ENCODE results near the gene RGS11.
"Not testable (repeated sequence)": the region's sequence is repeated elsewhere in the genome, so short reads cannot be mapped to it uniquely, and the experiment has no call there.

Gene RGS11

GRCh38 chr16:264440-264951, 11.2 kb downstream of the RGS11 start:
- no peak for DNase-seq

DNA sequence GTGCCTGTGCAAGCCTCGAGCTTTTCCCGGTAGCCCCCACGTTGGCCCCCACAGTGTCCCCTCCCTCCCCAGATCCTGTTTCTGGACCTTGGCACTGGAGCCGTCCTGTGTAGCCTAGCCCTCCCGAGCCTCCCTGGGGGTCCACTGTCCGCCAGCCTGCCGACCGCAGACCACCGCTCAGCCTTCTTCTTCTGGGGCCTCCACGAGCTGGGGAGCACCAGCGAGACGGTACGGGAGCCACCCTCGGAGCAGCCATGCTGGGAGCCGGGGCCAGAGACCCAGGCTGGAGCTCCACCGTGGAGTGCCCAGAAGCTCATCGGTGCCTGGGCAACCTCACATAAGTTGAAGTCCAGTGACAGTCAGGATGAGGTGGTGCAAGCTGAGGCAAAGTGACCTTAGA, 11.8 kb downstream of the RGS11 start:
- DNase-seq, result no peak

DNA sequence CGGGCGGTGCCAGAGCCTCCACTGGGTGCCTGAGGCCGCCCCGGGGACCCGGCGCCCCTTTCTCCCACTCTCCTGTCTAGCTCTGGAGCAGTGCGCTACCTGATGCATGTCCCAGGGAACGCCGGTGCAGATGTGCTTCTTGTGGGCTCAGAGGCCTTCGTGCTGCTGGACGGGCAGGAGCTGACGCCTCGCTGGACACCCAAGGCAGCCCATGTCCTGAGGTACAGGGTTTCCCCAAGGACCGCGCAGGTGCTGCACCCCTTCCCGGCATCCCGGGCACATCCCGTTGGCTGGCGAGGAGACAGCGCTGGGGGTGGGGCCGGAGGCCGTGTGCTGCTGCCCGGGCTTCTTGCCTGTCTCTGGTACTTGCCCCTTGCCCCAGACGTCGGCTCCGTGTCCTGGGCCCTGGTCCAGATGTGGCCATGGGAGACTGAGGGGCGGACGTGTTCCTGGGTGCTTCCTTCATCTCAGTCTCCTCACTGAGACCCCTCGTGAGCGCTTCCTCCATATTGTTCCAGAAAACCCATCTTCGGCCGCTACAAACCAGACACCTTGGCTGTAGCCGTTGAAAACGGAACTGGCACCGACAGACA, 12.5 kb downstream of the RGS11 start:
- no peak for DNase-seq

- no peak for DNase-seq
Measured at GRCh38 chr16:262121-262745, 13.5 kb downstream of the RGS11 start.

GRCh38 chr16:261031-261691, 14.6 kb downstream of the RGS11 start:
- DNase-seq, result no peak

GRCh38 chr16:260326-260725, 15.4 kb downstream of the RGS11 start:
- no peak for DNase-seq

GRCh38 chr16:259814-260253, 15.9 kb downstream of the RGS11 start:
- DNase-seq, result no peak

DNA sequence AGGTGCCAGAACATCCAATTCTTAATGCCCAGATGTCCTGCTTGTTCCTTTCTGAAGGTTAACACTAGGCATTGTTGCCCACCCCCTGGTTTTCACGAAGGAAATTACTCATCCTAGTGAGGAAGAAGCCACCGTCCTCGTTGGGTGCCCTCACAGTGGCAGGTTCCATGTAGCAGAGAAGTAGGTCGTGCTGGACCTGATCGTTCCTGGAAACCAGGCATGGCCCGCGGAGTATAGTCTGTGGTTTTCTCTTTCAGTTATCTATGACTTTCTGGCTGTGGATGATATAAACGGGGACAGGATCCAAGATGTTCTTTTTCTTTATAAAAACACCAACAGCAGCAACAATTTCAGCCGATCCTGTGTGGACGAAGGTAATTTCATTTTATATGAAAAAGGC, 16.5 kb downstream of the RGS11 start:
- no peak for DNase-seq

DNA sequence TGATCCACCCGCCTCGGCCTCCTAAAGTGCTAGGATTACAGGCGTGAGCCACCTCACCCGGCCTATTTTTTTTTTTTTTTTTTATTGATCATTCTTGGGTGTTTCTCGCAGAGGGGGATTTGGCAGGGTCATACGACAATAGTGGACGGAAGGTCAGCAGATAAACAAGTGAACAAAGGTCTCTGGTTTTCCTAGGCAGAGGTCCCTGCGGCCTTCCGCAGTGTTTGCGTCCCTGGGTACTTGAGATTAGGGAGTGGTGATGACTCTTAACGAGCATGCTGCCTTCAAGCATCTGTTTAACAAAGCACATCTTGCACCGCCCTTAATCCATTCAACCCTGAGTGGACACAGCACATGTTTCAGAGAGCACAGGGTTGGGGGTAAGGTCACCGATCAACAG, 17.7 kb downstream of the RGS11 start:
- not testable (repeated sequence) for DNase-seq

- no peak for DNase-seq
Measured at GRCh38 chr16:255183-255582, 20.6 kb downstream of the RGS11 start.

DNA sequence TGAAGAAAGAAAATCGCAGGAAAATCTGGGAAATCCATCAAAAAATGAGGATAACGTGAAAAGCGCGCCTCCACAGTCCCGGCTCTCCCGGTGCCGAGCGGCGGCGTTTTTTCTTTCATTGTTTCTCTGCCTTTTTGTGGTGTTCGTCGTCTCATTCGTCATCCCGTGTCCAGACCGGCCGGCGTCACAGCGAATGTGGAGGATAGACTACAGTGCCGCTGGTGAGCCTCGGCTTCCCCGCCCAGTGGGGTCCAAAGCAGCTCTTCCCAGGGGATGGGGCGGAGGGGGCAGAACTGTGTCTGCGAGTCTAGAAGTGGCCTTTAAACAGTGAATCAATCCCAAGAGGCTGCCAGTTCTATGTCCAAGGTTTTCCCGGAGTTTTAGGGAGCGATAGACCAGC, 21.3 kb downstream of the RGS11 start:
- no peak for DNase-seq

- no peak for DNase-seq
Measured at GRCh38 chr16:253833-254232, 21.9 kb downstream of the RGS11 start.

DNA sequence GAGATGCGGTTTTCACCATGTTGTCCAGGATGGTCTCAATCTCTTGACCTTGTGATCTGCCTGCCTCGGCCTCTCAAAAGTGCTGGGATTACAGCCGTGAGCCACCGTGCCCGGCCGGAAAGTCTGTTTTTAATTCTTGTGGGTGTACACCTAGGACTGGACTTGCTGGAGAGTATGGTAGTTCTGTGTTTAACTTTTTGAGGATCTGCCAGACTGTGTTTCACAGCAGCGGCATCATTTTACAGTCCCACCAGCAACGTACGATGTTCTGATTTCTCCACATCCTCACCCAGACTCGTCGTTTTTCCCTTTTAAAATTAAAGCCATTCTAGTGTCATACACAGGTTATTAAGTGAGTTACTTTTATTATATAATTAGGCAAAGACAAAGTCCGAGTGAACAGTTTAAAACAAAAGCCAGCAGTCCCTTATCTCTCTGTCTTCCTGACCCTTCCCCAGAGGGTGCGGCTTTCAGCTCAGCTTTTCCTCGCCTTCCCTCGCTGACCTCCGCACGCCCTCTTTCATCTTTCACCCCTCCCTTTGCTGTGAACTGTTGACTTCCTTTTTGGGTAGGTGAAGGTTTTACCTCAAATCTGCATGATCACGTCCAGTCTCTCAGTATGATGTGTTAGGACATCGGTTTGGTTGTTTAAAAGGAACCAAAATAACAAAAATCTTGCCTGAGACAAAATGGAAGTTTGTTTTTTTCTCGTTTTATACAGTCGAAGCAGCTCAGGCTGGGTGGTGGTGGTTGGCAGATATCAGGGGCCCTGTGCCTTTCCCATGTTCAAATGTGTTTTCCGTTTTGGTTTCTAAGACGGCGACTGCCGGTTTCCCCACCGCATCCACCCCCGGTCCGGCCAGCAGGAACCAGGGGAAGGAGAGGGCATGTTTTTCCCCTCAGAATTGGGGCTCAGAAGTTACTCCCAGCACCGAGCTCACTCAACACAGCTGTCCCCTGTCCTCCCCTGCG, 23.1 kb downstream of the RGS11 start:
- DNase-seq, result no peak

- DNase-seq, result no peak
Measured at GRCh38 chr16:249431-249830, 26.3 kb downstream of the RGS11 start.

GRCh38 chr16:247027-247426, 28.7 kb downstream of the RGS11 start:
- no peak for DNase-seq

- DNase-seq, result no peak
Measured at GRCh38 chr16:245105-245504, 30.6 kb downstream of the RGS11 start.

- no peak for DNase-seq
Measured at GRCh38 chr16:243348-243747, 32.4 kb downstream of the RGS11 start.

DNA sequence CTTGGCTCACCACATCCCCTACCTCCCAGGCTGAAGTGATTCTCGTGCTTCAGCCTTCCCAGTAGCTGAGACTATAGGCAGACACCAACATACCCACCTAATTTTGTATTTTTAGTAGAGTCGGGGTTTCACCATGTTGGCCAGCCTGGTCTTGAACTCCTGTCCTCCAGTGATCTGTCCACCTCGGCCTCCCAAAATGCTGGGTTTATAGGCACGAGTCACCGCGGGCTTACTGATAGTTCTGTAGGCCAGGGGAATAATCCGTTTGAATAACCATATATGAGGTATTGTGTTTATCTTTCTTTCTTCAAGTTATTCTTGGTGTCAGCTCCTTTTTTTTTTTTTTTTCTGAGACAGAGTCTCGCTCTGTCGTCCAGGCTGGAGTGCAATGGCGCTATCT, 33.5 kb downstream of the RGS11 start:
- no peak for DNase-seq

DNA sequence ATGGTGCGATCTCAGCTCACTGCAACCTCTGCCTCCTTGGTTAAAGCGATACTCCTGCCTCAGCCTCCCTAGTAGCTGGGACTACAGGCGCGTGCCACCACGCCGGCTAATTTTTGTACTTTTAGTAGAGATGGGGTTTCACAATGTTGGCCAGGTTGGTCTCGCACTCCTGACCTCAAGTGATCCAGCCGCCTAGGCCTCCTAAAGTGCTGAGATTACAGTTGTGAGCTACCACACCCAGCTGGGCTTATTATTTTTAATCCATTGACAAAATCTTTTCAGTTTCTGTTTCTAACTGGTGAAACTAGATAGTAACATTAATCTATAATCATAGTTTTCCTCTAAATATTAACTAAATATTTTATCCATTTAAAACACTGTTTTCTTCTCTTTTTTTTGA, 35.2 kb downstream of the RGS11 start:
- DNase-seq, result no peak

DNA sequence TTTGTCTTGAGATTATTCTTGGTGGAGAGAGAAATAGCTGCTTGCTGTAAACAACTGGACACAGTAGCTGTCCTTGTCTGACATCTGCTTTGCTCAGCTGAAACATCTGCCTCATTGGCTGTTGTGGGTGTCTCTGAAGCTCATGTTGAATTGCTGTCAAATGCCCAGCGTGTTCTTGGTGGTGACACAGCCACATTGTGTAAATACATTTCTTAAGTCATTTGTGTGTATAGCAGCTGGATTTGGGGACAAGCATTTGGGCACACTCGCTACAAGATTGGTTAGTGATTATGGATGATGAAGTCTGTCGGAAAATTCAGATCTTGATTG, 35.8 kb downstream of the RGS11 start:
- peak in 17 of 56 donors; percentile 3 to 49 (median 12) for DNase-seq

- DNase-seq, result peak in 55 of 56 donors; percentile 36 to 94 (median 84)
Measured at GRCh38 chr16:234468-235305, 41.1 kb downstream of the RGS11 start, which contains the start of gene FAM234A. FAM234A (plus strand) TSS chr16:234821; CDS start chr16:254414, 19,593 bp downstream.
